Gastrocnemius medialis (tissue), 4 donors: ENCODE data around the gene DAB2IP. TPM values are rescaled to one million over a fixed set of nuclear protein-coding genes. Genes with fewer than 3 reads are reported as not detected.

Experiments
- ATAC-seq, 2 donors: fragments of 150-250 bp; one replicate each; pipeline ENCODE4 v1.9.1; 2016
- DNase-seq, 2 donors: peaks; one replicate each; pipeline ENCODE4 v3.0.0-alpha.2; 2019
- H3K27ac ChIP-seq, 4 donors: fragments of 200-600 bp; sonication (generic); 1 replicate in 1 of 4; 2 replicates in 3 of 4; pipeline ENCODE4 v1.5.1; 2016 to 2018; ENCODE audit warnings: mild to moderate bottlenecking in 2 of 4, moderate library complexity in 1 of 4
- H3K27me3 ChIP-seq, 3 donors: fragments of 200-600 bp; sonication (generic) in 2 of 3; 1 replicate in 1 of 3; 2 replicates in 2 of 3; pipeline versions ENCODE4 v1.5.1 to v1.6.0; 2016 to 2019; ENCODE audit warnings: mild to moderate bottlenecking in 1 of 3, moderate library complexity in 1 of 3
- H3K36me3 ChIP-seq, 2 donors: fragments of 200-600 bp; sonication (generic) in 1 of 2; one replicate each; pipeline ENCODE4 v1.5.1; 2017 to 2018
- H3K4me1 ChIP-seq, 2 donors: fragments of 200-600 bp; sonication (generic) in 1 of 2; one replicate each; pipeline ENCODE4 v1.5.1; 2016 to 2017; ENCODE audit warnings: mild to moderate bottlenecking in 2 of 2
- H3K4me3 ChIP-seq, 4 donors: fragments of 200-600 bp; sonication (generic) in 3 of 4; 1 replicate in 1 of 4; 2 replicates in 3 of 4; pipeline ENCODE4 v1.5.1; 2016 to 2019; ENCODE audit warnings: mild to moderate bottlenecking in 2 of 4
- H3K9me3 ChIP-seq, 3 donors: fragments of 200-600 bp; sonication (generic) in 2 of 3; 1 replicate in 1 of 3; 2 replicates in 2 of 3; pipeline ENCODE4 v1.5.1; 2016 to 2019
- CTCF ChIP-seq, 5 experiments: fragments of 450-650 bp in 3 of 5; fragments of 200-600 bp in 2 of 5; sonication (generic) in 2 of 5; IDR thresholded peaks in 4 of 5; conservative IDR thresholded peaks in 1 of 5; 1 replicate in 4 of 5; 2 replicates in 1 of 5; pipeline ENCODE4 v1.5.1; 2016 to 2019; ENCODE audit warnings: antibody characterized with exemption in 5 of 5, mild to moderate bottlenecking in 3 of 5, moderate library complexity in 3 of 5
- POLR2A ChIP-seq, 2 donors: fragments of 450-650 bp; IDR thresholded peaks; one replicate each; pipeline ENCODE4 v1.6.1; 2017; ENCODE audit warnings: antibody characterized with exemption in 2 of 2, mild to moderate bottlenecking in 2 of 2, moderate library complexity in 2 of 2
- in situ Hi-C, 4 donors: fragments of 200-750 bp; cut with MboI; loops; one replicate each; pipeline versions ENCODE4 v1.15.0 to v1.8.0; 2017; ENCODE audit warnings: low sequenced_read_pairs in 4 of 4
- intact Hi-C: fragments of 100-400 bp; cut with DNase I; formaldehyde crosslinking; loops from one replicate; pipeline ENCODE4 v1.15.1; 2023; ENCODE audit warnings: low total_unique reads
- total RNA-seq, 4 donors: library from RNA; depleted of rRNA; stranded (reverse); fragments of >200 nt; gene quantifications; one replicate each; pipeline versions ENCODE4 v1.1.0 to v1.2.3, GENCODE V29; 2016

The DAB2IP gene
- total RNA-seq, 4 donors from 2014 or later = 22.7 to 68.2 (median 37.4) TPM

GRCh38 chr9:121810489-121810888 is 159.1 kb downstream of the DAB2IP start:
- in situ Hi-C loops = no loop called here

GRCh38 chr9:121811140-121811539 is 159.7 kb downstream of the DAB2IP start:
- Histone ChIP-seq H3K4me1 (no peaks in the 10 kb centered on the region), H3K4me3 (no peak overlapping the region), H3K36me3 (no peaks in the 10 kb centered on the region), H3K9me3 (no peaks in the 10 kb centered on the region), H3K27me3 (no peaks in the 10 kb centered on the region), H3K27ac (no peak overlapping the region)
- DNase-seq (no peak), ATAC-seq (no peak)
- TF ChIP-seq CTCF (IDR thresholded peaks at IDR 0.05 in 4 of 5, conservative IDR thresholded peaks at IDR 0.05 in 1 of 5) (no peak), POLR2A (IDR thresholded peaks at IDR 0.05) (no peak)
- in situ Hi-C loops (no loop called here), intact Hi-C loops (no loop called here)

More at GRCh38 chr9:121810489-121810888, 159.1 kb downstream of the DAB2IP start:
- Histone ChIP-seq H3K4me3 (no peak overlapping the region), H3K9me3 (no peaks in the 10 kb centered on the region), H3K27me3 (no peaks in the 10 kb centered on the region), H3K4me1 (no peaks in the 10 kb centered on the region), H3K36me3 (no peaks in the 10 kb centered on the region), H3K27ac (no peak overlapping the region)
- intact Hi-C loops = no loop called here
- no peak for TF ChIP-seq CTCF (IDR thresholded peaks at IDR 0.05 in 4 of 5, conservative IDR thresholded peaks at IDR 0.05 in 1 of 5)
- TF ChIP-seq POLR2A (IDR thresholded peaks at IDR 0.05) = no peak
- DNase-seq (no peak), ATAC-seq (no peak)

- H3K27me3 ChIP-seq = no peaks in the 10 kb centered on the region
- TF ChIP-seq CTCF (IDR thresholded peaks at IDR 0.05 in 4 of 5, conservative IDR thresholded peaks at IDR 0.05 in 1 of 5) = no peak
- TF ChIP-seq POLR2A (IDR thresholded peaks at IDR 0.05) = no peak
- no peak for DNase-seq
- no peaks in the 10 kb centered on the region for H3K36me3 ChIP-seq
- ATAC-seq = no peak
- no peak overlapping the region for H3K27ac ChIP-seq
- in situ Hi-C loops (no loop called here), intact Hi-C loops (no loop called here)
- H3K9me3 ChIP-seq = no peaks in the 10 kb centered on the region
- H3K4me3 ChIP-seq = no peak overlapping the region
- H3K4me1 ChIP-seq = no peaks in the 10 kb centered on the region
Measured at GRCh38 chr9:121811751-121812150, 160.3 kb downstream of the DAB2IP start.

GRCh38 chr9:121812159-121812735 is 160.8 kb downstream of the DAB2IP start:
- Histone ChIP-seq H3K36me3 (no peaks in the 10 kb centered on the region), H3K4me3 (no peak overlapping the region), H3K27ac (no peak overlapping the region), H3K4me1 (no peaks in the 10 kb centered on the region), H3K27me3 (no peaks in the 10 kb centered on the region), H3K9me3 (no peaks in the 10 kb centered on the region)
- DNase-seq = no peak
- TF ChIP-seq POLR2A (IDR thresholded peaks at IDR 0.05) = no peak
- no peak for TF ChIP-seq CTCF (IDR thresholded peaks at IDR 0.05 in 4 of 5, conservative IDR thresholded peaks at IDR 0.05 in 1 of 5)
- intact Hi-C loops = no loop called here
- in situ Hi-C loops = no loop called here
- no peak for ATAC-seq
